Keratinocyte (primary cell): Measurements from ENCODE around the gene TMEM31. TPM values are rescaled to one million over a fixed set of nuclear protein-coding genes. Genes with fewer than 3 reads are reported as not detected.

Experiments used
- DNase-seq: peaks from one replicate; pipeline ENCODE4 v3.0.0-alpha.2; 2011; ENCODE audit warnings: low read depth, missing footprints, low spot score
- FAIRE-seq: peaks from 2 replicates; lab custom pipeline; 2011; peaks lifted over from hg19 to GRCh38; lab: Jason Lieb, UNC
- H2AFZ ChIP-seq: 2 replicates; pipeline ENCODE4 v1.6.0; 2012; ENCODE audit warnings: low read length, control low read depth, inconsistent platforms; ENCODE audit not compliant: control insufficient read depth
- H3K27ac ChIP-seq: 2 replicates; pipeline ENCODE4 v1.5.1; 2011; ENCODE audit warnings: low read length; ENCODE audit not compliant: control insufficient read depth, insufficient read depth
- H3K27me3 ChIP-seq: 3 replicates; pipeline ENCODE4 v1.6.0; 2011; ENCODE audit warnings: low read length; ENCODE audit not compliant: control insufficient read depth, insufficient read depth; ENCODE audit errors: extremely low read depth
- H3K36me3 ChIP-seq, 2 experiments: 2 replicates in 1 of 2; 3 replicates in 1 of 2; pipeline ENCODE4 v1.5.1; 2011; ENCODE audit warnings: low read length in 2 of 2, mild to moderate bottlenecking in 1 of 2; ENCODE audit not compliant: control insufficient read depth in 2 of 2, insufficient read depth in 2 of 2; ENCODE audit errors: extremely low read depth in 1 of 2
- H3K4me1 ChIP-seq: 3 replicates; pipeline ENCODE4 v1.5.1; 2011; ENCODE audit warnings: low read length; ENCODE audit not compliant: control insufficient read depth, insufficient read depth; ENCODE audit errors: extremely low read depth
- H3K4me2 ChIP-seq: 3 replicates; pipeline ENCODE4 v1.6.0; 2011; ENCODE audit warnings: low read depth, low read length; ENCODE audit not compliant: control insufficient read depth, insufficient read depth; ENCODE audit errors: extremely low read depth
- H3K4me3 ChIP-seq, 3 experiments: fragments of 200-600 bp in 1 of 3; sonication (generic) in 1 of 3; 2 replicates in 2 of 3; 3 replicates in 1 of 3; pipeline ENCODE4 v1.5.1; 2011 to 2016; ENCODE audit warnings: low read length in 3 of 3, mild to moderate bottlenecking in 3 of 3, control low read depth in 2 of 3, inconsistent platforms in 1 of 3, low read depth in 1 of 3, mixed read lengths in 1 of 3, mixed run types in 1 of 3, moderate library complexity in 1 of 3; ENCODE audit not compliant: control insufficient read depth in 2 of 3, insufficient read depth in 2 of 3; ENCODE audit errors: extremely low read depth in 1 of 3
- H3K79me2 ChIP-seq: 2 replicates; pipeline ENCODE4 v1.6.0; 2012; ENCODE audit warnings: low read length; ENCODE audit not compliant: control insufficient read depth, insufficient read depth
- H3K9ac ChIP-seq: 3 replicates; pipeline ENCODE4 v1.6.0; 2011; ENCODE audit warnings: low read length; ENCODE audit not compliant: control insufficient read depth, insufficient read depth; ENCODE audit errors: extremely low read depth
- H3K9me1 ChIP-seq: 3 replicates; pipeline ENCODE4 v1.6.0; 2011; ENCODE audit warnings: low read length; ENCODE audit not compliant: control insufficient read depth, insufficient read depth; ENCODE audit errors: extremely low read depth
- H3K9me3 ChIP-seq: 2 replicates; pipeline ENCODE4 v1.5.1; 2012; ENCODE audit warnings: low read depth, low read length; ENCODE audit not compliant: control insufficient read depth
- H4K20me1 ChIP-seq: 3 replicates; pipeline ENCODE4 v1.6.0; 2011; ENCODE audit warnings: low read length; ENCODE audit not compliant: control insufficient read depth, insufficient read depth; ENCODE audit errors: extremely low read depth
- CTCF ChIP-seq, 3 experiments: IDR thresholded peaks in 1 of 3; conservative IDR thresholded peaks in 1 of 3; optimal IDR thresholded peaks in 1 of 3; 2 replicates in 2 of 3; 3 replicates in 1 of 3; pipeline versions ENCODE3 to v1.5.1; 2011; ENCODE audit warnings: low read length in 3 of 3, mild to moderate bottlenecking in 3 of 3, moderate library complexity in 2 of 3, control low read depth in 1 of 3, inconsistent platforms in 1 of 3; ENCODE audit not compliant: insufficient read depth in 2 of 3; ENCODE audit errors: extremely low read depth in 1 of 3
- EZH2 ChIP-seq: IDR thresholded peaks from one replicate; pipeline ENCODE4 v1.6.1; 2012; ENCODE audit warnings: inconsistent platforms, mild to moderate bottlenecking, low read length, moderate library complexity
- dilution Hi-C: fragments of 300-500 bp; cut with MboI; formaldehyde crosslinking; loops from one replicate; pipeline ENCODE4 v1.7.0; 2020; ENCODE audit warnings: low sequenced_read_pairs; ENCODE audit not compliant: extremely low pct_ligation_motif_present
- polyA plus RNA-seq, 5 experiments: library from polyadenylated mRNA; depleted of rRNA in 3 of 5; stranded (reverse) in 3 of 5; stranded (forward) in 1 of 5; unstranded in 1 of 5; fragments of >200 nt; gene quantifications; 1 replicate in 1 of 5; 2 replicates in 3 of 5; 3 replicates in 1 of 5; pipeline versions ENCODE4 v1.2.1 to v1.2.3, GENCODE V29; 2011 to 2012; ENCODE audit warnings: missing spikeins in 2 of 5, low read depth in 1 of 5, low replicate concordance in 1 of 5

Gene TMEM31
- polyA plus RNA-seq, 1 donor (not counting 4 experiments of a cell fraction or from before 2014, with no cell fraction given) = not detected

GRCh38 chrX:103691059-103691458 lies 19.6 kb upstream of the TMEM31 start:
- no peaks in the 10 kb centered on the region for H4K20me1 ChIP-seq
- no peaks in the 10 kb centered on the region for H3K9me3 ChIP-seq
- H3K9ac ChIP-seq = no peak overlapping the region
- H3K36me3 ChIP-seq = no peaks in the 10 kb centered on the region
- no peak overlapping the region for H2AFZ ChIP-seq
- no peaks in the 10 kb centered on the region for H3K4me1 ChIP-seq
- no peak overlapping the region for H3K4me2 ChIP-seq
- peaks cover 4% of the 10 kb centered on the region for H3K79me2 ChIP-seq
- no peak for DNase-seq
- dilution Hi-C loops = no loop called here
- no peak overlapping the region for H3K4me3 ChIP-seq
- TF ChIP-seq EZH2 = no peak
- TF ChIP-seq CTCF (optimal IDR thresholded peaks at IDR 0.05 in 1 of 3, IDR thresholded peaks at IDR 0.05 in 1 of 3, conservative IDR thresholded peaks at IDR 0.05 in 1 of 3; ENCODE audit: extremely low read depth in 1 of 3, insufficient read depth in 2 of 3, low read length in 3 of 3) = no peak
- H3K27me3 ChIP-seq = peaks cover 2% of the 10 kb centered on the region
- no peak for FAIRE-seq
- H3K9me1 ChIP-seq = no peaks in the 10 kb centered on the region
- H3K27ac ChIP-seq = no peak overlapping the region

- H3K27me3 ChIP-seq = peaks cover 2% of the 10 kb centered on the region
- H3K36me3 ChIP-seq = no peaks in the 10 kb centered on the region
- FAIRE-seq = no peak
- H3K27ac ChIP-seq = no peak overlapping the region
- H3K9me1 ChIP-seq = no peaks in the 10 kb centered on the region
- no peak overlapping the region for H3K4me2 ChIP-seq
- dilution Hi-C loops = no loop called here
- H3K9ac ChIP-seq = no peak overlapping the region
- H3K9me3 ChIP-seq = no peaks in the 10 kb centered on the region
- no peak for DNase-seq
- no peak overlapping the region for H3K4me3 ChIP-seq
- no peak overlapping the region for H2AFZ ChIP-seq
- H3K79me2 ChIP-seq = no peaks in the 10 kb centered on the region
- TF ChIP-seq CTCF (optimal IDR thresholded peaks at IDR 0.05 in 1 of 3, IDR thresholded peaks at IDR 0.05 in 1 of 3, conservative IDR thresholded peaks at IDR 0.05 in 1 of 3; ENCODE audit: extremely low read depth in 1 of 3, insufficient read depth in 2 of 3, low read length in 3 of 3) (no peak), EZH2 (no peak)
- no peaks in the 10 kb centered on the region for H3K4me1 ChIP-seq
- no peaks in the 10 kb centered on the region for H4K20me1 ChIP-seq
Observed at GRCh38 chrX:103697687-103698086, 13.0 kb upstream of the TMEM31 start.
